Activated CD8-positive, alpha-beta memory T cell treated with anti-CD3 and anti-CD28 coated beads, Interleukin-2, amount 50 U/mL, for 4 hours (primary cell): Measurements from ENCODE around the gene PTPN1.

Source experiments
- DNase-seq: peaks from one replicate; pipeline ENCODE4 v3.0.0-alpha.2; 2020

PTPN1 gene

GRCh38 chr20:50580016-50580747 lies 70.0 kb downstream of the PTPN1 start:
- peak; percentile 55 for DNase-seq

GRCh38 chr20:50580842-50581544 lies 70.8 kb downstream of the PTPN1 start:
- DNase-seq, result no peak

- DNase-seq, result no peak
These were observed 71.9 kb downstream of the PTPN1 start for GRCh38 chr20:50582092-50582491.

- DNase-seq, result no peak
These were observed 72.5 kb downstream of the PTPN1 start for GRCh38 chr20:50582591-50583234.

- DNase-seq, result no peak
These were observed 73.4 kb downstream of the PTPN1 start for GRCh38 chr20:50583442-50584150.

GRCh38 chr20:50584687-50585086 lies 74.5 kb downstream of the PTPN1 start:
- DNase-seq, result no peak

- DNase-seq, result no peak
These were observed 75.0 kb downstream of the PTPN1 start for GRCh38 chr20:50585214-50585613.

GRCh38 chr20:50585678-50586077 lies 75.5 kb downstream of the PTPN1 start:
- DNase-seq, result no peak

- DNase-seq, result no peak
These were observed 76.5 kb downstream of the PTPN1 start for GRCh38 chr20:50586531-50587232.

GRCh38 chr20:50587291-50587961 lies 77.2 kb downstream of the PTPN1 start:
- DNase-seq, result no peak

GRCh38 chr20:50588034-50588736 lies 78.0 kb downstream of the PTPN1 start:
- peak; percentile 78 for DNase-seq

GRCh38 chr20:50589548-50590347 lies 79.6 kb downstream of the PTPN1 start:
- DNase-seq, result no peak

GRCh38 chr20:50590348-50590664 lies 80.1 kb downstream of the PTPN1 start:
- DNase-seq, result no peak

GRCh38 chr20:50591233-50591852 lies 81.2 kb downstream of the PTPN1 start:
- DNase-seq, result no peak

GRCh38 chr20:50592282-50593004 lies 82.3 kb downstream of the PTPN1 start:
- DNase-seq, result no peak

- DNase-seq, result no peak
These were observed 82.8 kb downstream of the PTPN1 start for GRCh38 chr20:50593005-50593335.

GRCh38 chr20:50594231-50594590 lies 84.0 kb downstream of the PTPN1 start:
- DNase-seq, result no peak

GRCh38 chr20:50594591-50595432 lies 84.6 kb downstream of the PTPN1 start:
- DNase-seq, result no peak

- no peak for DNase-seq
These were observed 85.3 kb downstream of the PTPN1 start for GRCh38 chr20:50595433-50595895.
